C4-2B (cell line): Measurements from ENCODE around the gene SACM1L.
"Not testable (repeated sequence)": the region's sequence is repeated elsewhere in the genome, so short reads cannot be mapped to it uniquely, and the experiment has no call there.

Experiments
- ZFX ChIP-seq: fragments of 450-650 bp; IDR thresholded peaks from 2 replicates; pipeline ENCODE4 v1.6.1; 2017
- TF ChIP-seq, protein P1 (sequence below): fragments of 450-650 bp; conservative IDR thresholded peaks from 2 replicates; pipeline ENCODE4 v1.5.1; 2017; ENCODE audit warnings: mild to moderate bottlenecking

DNA sequence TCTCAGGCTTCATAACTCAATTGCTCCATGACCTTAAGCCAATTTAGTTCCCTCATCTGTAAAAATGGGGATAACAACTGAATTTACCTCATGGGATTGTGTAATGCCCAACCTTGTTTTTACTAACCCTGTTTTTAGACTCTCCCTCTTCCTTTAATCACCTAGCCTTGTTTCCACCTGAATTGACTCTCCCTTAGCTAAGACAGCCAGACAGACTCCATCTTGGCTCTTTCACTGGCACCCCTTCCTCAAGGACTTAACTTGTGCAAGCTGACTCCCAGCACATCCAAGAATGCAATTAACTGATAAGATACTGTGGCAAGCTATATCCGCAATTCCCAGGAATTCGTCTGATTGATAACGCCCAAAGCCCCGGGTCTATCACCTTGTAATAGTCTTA is 3.5 kb upstream of the SACM1L start:
- TF ChIP-seq, protein P1, sequence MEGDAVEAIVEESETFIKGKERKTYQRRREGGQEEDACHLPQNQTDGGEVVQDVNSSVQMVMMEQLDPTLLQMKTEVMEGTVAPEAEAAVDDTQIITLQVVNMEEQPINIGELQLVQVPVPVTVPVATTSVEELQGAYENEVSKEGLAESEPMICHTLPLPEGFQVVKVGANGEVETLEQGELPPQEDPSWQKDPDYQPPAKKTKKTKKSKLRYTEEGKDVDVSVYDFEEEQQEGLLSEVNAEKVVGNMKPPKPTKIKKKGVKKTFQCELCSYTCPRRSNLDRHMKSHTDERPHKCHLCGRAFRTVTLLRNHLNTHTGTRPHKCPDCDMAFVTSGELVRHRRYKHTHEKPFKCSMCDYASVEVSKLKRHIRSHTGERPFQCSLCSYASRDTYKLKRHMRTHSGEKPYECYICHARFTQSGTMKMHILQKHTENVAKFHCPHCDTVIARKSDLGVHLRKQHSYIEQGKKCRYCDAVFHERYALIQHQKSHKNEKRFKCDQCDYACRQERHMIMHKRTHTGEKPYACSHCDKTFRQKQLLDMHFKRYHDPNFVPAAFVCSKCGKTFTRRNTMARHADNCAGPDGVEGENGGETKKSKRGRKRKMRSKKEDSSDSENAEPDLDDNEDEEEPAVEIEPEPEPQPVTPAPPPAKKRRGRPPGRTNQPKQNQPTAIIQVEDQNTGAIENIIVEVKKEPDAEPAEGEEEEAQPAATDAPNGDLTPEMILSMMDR, result not testable (repeated sequence)
- TF ChIP-seq ZFX, result not testable (repeated sequence)
